HG03575 (cell line): ENCODE measurements around the gene DRGX.

Source experiments
- ATAC-seq: cut with Tn5 transposase; IDR thresholded peaks from one replicate; pipeline ENCODE4 v1.9.1; 2021; ENCODE audit not compliant: unreplicated experiment, insufficient number of reproducible peaks, low FRiP score; ENCODE audit errors: extremely low read depth

DRGX gene

GRCh38 chr10:49395741-49396665 is at the start of gene DRGX:
TSS of gene DRGX (minus strand) at chr10:49396089. CDS start at chr10:49395440, 649 bp downstream.
- no peak for ATAC-seq

- ATAC-seq = no peak
Observed at GRCh38 chr10:49444349-49444748, 48.5 kb upstream of the DRGX start.

DNA sequence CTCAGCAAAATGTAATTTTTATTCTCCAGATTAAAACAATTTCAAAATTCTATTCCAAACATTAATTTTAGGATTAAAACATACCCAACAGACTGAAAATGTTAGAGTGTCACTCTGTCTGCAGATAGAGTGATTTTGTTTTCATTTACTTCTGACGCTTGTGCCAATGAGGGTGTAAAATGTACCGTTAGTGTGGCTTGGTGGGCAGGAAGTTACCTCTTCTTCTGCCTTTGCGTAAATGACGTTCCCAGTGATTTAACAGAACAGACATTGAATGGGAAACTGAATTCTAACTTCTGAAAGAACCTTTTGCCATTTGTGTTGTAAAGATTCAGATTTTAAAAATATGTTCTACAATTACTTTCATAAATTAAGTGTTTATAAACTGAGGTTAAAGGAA is 47.0 kb upstream of the DRGX start:
- no peak for ATAC-seq

GRCh38 chr10:49441488-49442476 is 45.9 kb upstream of the DRGX start:
- no peak for ATAC-seq

DNA sequence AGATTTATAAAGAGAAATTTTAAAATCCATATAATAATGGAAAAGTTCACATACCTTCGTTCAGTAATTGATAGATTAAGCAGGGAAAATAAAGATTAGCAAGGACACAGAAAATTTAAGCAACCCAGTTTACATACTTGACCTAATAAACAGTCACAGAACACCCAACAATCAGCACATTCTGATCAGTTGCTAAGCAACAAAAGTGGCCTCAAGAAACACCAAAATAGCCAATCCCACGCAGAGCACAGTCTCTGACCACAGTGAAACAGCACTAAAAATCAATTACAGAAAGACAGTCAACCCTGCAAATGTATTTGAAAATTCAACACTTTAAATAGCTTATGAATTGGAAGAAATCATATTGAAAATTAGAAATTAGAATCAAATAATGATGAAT is 39.3 kb upstream of the DRGX start:
- ATAC-seq = no peak

- no peak for ATAC-seq
Observed at GRCh38 chr10:49433069-49433468, 37.2 kb upstream of the DRGX start.

- ATAC-seq = no peak
Observed at GRCh38 chr10:49431426-49431825, 35.5 kb upstream of the DRGX start.

- no peak for ATAC-seq
Observed at GRCh38 chr10:49429458-49429857, 33.6 kb upstream of the DRGX start.

DNA sequence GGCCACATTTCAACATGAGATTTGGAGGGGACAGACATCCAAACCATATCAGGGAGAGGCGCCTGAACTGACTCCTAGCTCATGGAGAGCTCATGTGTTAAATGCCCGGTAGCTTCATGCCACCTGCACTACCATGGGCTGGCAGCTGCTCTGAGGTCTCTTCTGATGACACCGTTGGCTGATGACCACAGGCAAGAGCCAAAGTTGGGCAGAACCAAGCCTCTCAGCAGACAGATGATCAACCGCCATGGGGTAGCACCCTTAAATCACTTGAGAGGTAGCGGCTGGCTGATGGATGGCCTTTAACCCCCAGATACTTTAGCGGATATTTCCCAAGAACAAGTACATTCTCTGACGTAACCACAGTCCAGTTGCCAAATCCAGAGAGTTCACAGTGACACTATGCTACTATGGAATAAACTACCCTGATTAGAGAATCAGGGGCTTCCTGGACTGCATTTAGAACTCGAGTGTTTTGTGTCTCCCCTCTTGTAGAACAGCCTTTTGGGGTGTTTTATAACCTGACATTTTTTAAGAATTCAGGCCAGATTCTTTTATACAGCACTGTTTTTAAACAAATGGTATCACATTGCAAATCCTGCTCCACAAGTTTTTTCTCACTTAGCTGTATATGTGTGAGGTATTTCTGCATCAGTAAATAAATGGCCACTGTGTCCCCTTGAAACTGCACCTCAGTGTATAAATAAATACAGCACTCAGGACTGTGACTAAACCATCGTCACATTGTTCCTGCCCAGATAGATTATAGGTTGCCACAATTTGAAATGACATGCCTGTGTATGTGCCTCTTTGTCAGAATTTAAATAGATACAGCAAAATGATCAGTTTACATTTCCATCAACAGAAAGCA is 30.8 kb upstream of the DRGX start:
- no peak for ATAC-seq

GRCh38 chr10:49419005-49419404 is 23.1 kb upstream of the DRGX start:
- ATAC-seq = no peak

GRCh38 chr10:49418328-49418727 is 22.4 kb upstream of the DRGX start:
- no peak for ATAC-seq

DNA sequence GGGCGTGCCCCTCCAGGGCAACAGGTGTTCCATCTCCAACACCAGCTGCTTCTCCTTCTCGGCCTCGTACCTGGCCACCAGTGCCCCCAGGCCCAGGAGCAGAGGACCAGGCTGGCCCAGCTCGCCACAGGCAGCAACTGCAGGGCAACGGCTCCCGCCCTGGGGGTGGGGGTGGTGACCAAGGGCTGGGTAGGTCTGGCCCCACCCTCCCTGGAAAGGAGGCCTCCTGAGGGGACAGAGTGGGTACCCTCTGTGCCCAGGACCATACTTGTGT is 22.1 kb upstream of the DRGX start:
- no peak for ATAC-seq

GRCh38 chr10:49417311-49418052 is 21.6 kb upstream of the DRGX start:
- ATAC-seq = no peak

DNA sequence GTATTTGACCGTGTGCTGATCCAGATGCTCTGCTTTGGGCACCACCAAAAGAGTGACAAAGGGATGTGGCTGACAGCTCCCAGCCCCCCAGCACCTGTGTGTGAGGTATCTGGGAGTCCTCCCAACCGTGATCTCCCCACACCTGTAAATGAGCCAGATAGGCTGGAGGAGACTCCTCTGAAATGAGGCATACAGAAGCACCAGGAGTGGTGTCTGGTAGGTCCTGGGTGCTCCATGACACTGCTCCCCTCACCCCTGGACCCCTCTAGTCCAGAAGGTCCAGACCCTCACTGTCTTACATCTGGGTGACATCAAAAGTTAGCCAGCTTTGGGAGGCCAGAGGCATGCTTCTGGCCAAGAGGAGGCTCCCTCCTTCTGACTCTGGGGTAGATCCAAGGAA is 20.0 kb upstream of the DRGX start:
- no peak for ATAC-seq

DNA sequence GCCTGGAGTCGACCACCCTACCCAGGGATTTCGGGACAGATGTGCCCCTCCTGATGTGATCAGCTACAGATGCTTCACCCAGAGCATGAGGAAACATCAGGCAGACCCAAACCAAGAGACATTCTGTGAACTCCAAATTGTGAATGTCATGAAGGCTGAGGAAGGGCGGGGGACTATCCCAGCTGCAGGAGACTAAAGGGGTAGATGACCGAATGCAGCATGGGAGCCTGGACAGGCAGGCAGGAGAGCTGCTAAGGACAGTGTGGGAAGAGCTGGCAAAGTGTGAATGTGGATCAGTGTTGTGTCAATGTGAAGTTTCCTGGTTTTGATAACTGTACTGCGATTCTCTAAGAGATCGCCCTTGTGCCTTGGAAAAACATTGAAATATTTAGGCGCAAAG is 19.2 kb upstream of the DRGX start:
- no peak for ATAC-seq

DNA sequence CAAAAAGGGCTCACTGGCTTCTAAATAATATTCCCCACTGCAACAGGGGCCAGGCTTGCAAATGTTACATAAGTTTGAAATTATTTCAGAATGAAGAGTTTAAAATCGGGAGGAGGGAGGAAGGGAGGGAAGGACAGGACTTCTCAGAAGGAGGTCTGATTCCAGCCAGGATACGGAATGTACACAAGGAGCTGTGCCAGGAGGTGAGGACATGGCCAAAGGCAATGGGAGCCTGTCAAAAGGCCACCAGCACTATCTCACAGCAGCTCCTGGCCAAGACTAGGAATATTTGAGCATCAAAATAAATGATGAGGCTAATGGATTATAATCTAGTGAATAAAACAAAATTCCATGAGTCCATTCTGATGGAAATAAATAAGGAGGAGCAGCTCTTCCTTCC is 18.6 kb upstream of the DRGX start:
- ATAC-seq = no peak

DNA sequence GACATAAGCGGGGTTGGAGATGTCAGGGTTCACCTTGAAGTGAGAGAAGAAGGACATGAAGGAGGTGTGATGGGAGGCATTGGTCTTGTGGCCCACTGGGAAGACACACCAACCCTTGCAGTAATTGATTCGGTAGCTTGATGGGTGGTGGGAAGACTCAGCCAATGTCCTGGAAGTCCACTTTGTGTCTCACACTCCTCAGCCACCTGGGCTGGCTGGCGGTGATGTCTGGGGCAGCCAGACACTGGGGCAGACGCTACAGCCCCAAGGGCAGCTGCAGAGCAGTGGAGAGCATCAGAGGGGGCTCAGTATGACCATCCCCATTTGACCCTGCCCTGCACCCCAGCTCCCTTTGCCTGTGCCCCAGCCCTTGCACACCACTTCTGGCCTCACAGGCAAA is 16.7 kb upstream of the DRGX start:
- ATAC-seq = no peak

DNA sequence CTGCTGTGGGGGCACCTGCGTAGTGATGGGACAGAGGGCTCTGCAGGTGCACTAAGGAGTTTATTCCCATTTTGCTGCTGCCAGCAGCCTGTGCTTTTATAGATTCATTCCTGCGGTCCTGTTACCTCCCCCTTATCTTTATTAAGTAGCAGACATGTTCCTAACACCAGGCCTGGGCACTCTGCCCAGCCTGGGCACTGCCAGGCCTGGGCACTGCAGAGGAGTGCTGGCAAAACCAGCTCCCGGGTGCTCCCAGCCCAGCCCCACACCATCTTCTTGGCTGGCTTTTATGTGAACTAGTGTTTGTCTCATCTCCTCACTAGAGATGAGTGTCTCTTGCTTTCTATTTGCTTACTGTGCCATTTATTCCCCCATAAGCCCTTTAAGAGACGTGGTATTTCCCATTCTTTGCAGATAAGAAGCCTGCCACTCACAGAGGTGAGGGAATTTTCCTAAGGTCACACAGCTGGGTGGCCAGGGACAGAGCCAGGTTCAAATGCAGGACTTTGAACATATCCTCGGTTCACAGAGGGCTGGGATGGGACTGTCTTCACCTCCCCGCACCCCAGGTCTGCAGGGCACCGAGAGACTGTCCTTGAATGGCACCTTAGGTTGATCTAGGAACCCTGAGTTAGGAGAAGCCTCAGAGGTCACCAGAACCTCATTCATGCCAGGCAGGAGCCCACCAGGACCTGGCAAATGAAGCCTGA is 14.6 kb upstream of the DRGX start:
- no peak for ATAC-seq
